SK-N-SH (cell line): ENCODE measurements around the gene C12orf43.

Experiments used
- CHD2 ChIP-seq: fragments of 150-350 bp; IDR thresholded peaks from 2 replicates; pipeline ENCODE4 v1.6.1; 2018; ENCODE audit warnings: low read length; ENCODE audit not compliant: partially characterized antibody
- CTCF ChIP-seq: fragments of 200-600 bp; sonication (generic); IDR thresholded peaks from 2 replicates; pipeline ENCODE4 v1.6.1; 2017; ENCODE audit warnings: antibody characterized with exemption, mild to moderate bottlenecking, moderate library complexity
- EZH2phosphoT487 ChIP-seq: fragments of 200-600 bp; sonication (generic); IDR thresholded peaks from 2 replicates; pipeline ENCODE4 v1.6.1; 2017; ENCODE audit warnings: low read depth, mixed run types, mild to moderate bottlenecking, antibody characterized with exemption, moderate library complexity, borderline replicate concordance
- JUND ChIP-seq: IDR thresholded peaks from 2 replicates; pipeline ENCODE4 v1.4.0; 2012
- MXI1 ChIP-seq: IDR thresholded peaks from 2 replicates; pipeline ENCODE4 v1.6.1; 2012; ENCODE audit warnings: mild to moderate bottlenecking, low read depth, low read length, improper control_type of control experiment
- NFIC ChIP-seq: IDR thresholded peaks from 2 replicates; pipeline ENCODE4 v1.4.0; 2012; ENCODE audit warnings: borderline replicate concordance
- PBX3 ChIP-seq: IDR thresholded peaks from 2 replicates; pipeline ENCODE4; 2012
- REST ChIP-seq: IDR thresholded peaks from 2 replicates; pipeline ENCODE4 v1.6.1; 2012; ENCODE audit warnings: mild to moderate bottlenecking, low read depth, low read length, moderate library complexity
- SMC3 ChIP-seq: IDR thresholded peaks from 2 replicates; pipeline ENCODE4 v1.6.1; 2012; ENCODE audit warnings: low read depth, low read length, improper control_type of control experiment
- TEAD4 ChIP-seq: IDR thresholded peaks from 2 replicates; pipeline ENCODE4 v1.4.0; 2012; ENCODE audit warnings: mild to moderate bottlenecking, borderline replicate concordance; ENCODE audit not compliant: insufficient read depth
- USF1 ChIP-seq: IDR thresholded peaks from 2 replicates; pipeline ENCODE4 v1.4.0; 2012; ENCODE audit warnings: low read depth, borderline replicate concordance
- ZBTB33 ChIP-seq: IDR thresholded peaks from 2 replicates; pipeline ENCODE4 v1.4.0; 2012; ENCODE audit warnings: low read depth, borderline replicate concordance

GRCh38 chr12:120971299-120972180 lies 44.7 kb downstream of the C12orf43 start:
- no peak for TF ChIP-seq JUND
- no peak for TF ChIP-seq PBX3
- peak; percentile 71 for TF ChIP-seq SMC3
- TF ChIP-seq CHD2 = no peak
- TF ChIP-seq CTCF = peak; percentile 78
- TF ChIP-seq TEAD4 = no peak
- no peak for TF ChIP-seq ZBTB33
- no peak for TF ChIP-seq NFIC
- TF ChIP-seq REST = no peak
- TF ChIP-seq USF1 = no peak
- no peak for TF ChIP-seq EZH2phosphoT487
- peak; percentile 28; the same call in 1 of the 2 replicates for TF ChIP-seq MXI1
